Measurements from ENCODE around the gene SORL1. TPM values are rescaled to one million over a fixed set of nuclear protein-coding genes. Genes with fewer than 3 reads are reported as not detected.

SORL1 gene
- total RNA-seq, 6 experiments from 2014 or later = 0.19 to 0.48 (median 0.36) TPM

DNA sequence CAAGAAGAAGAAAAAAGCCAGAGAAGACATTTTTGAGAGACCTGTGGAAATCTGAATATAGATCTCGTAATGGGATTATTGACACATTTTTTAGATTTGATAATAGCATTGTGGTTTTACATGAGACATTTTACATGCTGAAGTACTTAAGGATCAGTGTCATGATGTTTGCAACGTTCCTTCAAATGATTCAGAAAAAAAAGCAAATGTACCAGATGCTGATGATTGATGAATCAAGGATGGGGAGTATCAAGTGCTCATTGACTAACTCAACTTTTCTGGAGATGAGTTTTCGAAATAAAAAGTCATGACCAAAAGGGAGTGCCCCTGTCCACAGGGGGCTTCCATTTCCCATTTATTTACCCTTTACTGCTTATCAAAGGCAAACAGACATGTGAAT is 207.7 kb downstream of the SORL1 start:
- Mint-ChIP-seq H3K4me3 (no peak overlapping the region), H3K4me1 (ENCODE audit: low read depth) (peaks cover 66% of the 10 kb centered on the region), H3K27me3 (ENCODE audit: insufficient read depth) (peaks cover 3% of the 10 kb centered on the region), H3K27ac (no peak overlapping the region; the same call in 1 of the 2 replicates), H3K36me3 (ENCODE audit: low read depth) (peaks cover 11% of the 10 kb centered on the region; the same call in 1 of the 2 replicates), H3K9me3 (no peaks in the 10 kb centered on the region; the same call in 1 of the 2 replicates)
- DNase-seq = no peak
- TF ChIP-seq, protein P1, sequence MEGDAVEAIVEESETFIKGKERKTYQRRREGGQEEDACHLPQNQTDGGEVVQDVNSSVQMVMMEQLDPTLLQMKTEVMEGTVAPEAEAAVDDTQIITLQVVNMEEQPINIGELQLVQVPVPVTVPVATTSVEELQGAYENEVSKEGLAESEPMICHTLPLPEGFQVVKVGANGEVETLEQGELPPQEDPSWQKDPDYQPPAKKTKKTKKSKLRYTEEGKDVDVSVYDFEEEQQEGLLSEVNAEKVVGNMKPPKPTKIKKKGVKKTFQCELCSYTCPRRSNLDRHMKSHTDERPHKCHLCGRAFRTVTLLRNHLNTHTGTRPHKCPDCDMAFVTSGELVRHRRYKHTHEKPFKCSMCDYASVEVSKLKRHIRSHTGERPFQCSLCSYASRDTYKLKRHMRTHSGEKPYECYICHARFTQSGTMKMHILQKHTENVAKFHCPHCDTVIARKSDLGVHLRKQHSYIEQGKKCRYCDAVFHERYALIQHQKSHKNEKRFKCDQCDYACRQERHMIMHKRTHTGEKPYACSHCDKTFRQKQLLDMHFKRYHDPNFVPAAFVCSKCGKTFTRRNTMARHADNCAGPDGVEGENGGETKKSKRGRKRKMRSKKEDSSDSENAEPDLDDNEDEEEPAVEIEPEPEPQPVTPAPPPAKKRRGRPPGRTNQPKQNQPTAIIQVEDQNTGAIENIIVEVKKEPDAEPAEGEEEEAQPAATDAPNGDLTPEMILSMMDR (IDR thresholded peaks at IDR 0.05) = no peak

DNA sequence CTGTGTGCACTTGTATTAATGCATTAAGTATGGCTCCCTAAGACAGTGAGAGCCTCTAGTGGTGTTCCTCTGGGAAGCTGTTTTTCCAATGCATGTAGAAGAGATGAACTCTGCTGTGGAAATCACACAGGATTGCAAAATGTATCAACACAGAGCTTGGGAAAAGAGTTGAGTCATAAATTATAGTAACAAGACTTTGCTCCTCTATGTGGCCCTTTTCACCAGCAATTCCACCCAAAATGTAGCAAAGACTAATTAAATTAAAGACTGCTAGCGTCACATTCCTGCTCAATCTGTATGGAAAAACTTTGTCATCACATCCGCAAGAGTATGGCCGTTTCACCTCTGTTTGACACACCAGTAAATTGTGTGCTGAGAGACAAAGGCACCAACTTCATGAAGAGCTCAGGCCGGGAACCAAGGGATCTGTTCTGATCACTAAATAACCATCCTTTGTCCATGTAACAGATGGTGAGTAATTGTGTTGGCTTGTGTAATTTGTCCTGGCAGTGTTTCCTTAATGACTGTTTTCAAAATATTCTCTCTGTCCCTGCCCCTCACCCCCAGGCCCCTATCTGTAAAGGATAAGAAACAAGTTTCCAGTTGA is 209.9 kb downstream of the SORL1 start:
- Mint-ChIP-seq H3K9me3 (no peaks in the 10 kb centered on the region; the same call in 1 of the 2 replicates), H3K27me3 (ENCODE audit: insufficient read depth) (peaks cover 1% of the 10 kb centered on the region), H3K36me3 (ENCODE audit: low read depth) (peaks cover 11% of the 10 kb centered on the region; the same call in 1 of the 2 replicates), H3K4me3 (peak overlapping the region; percentile 52), H3K27ac (peak overlapping the region; percentile 94), H3K4me1 (ENCODE audit: low read depth) (peaks cover 44% of the 10 kb centered on the region)
- DNase-seq = peak; percentile 68
- TF ChIP-seq, protein P1 (IDR thresholded peaks at IDR 0.05) = no peak; the same call in 1 of the 2 replicates

- Mint-ChIP-seq H3K9me3 (no peaks in the 10 kb centered on the region; the same call in 1 of the 2 replicates), H3K27me3 (ENCODE audit: insufficient read depth) (no peaks in the 10 kb centered on the region; the same call in none of the 2 replicates), H3K27ac (no peak overlapping the region), H3K4me3 (no peak overlapping the region), H3K4me1 (ENCODE audit: low read depth) (peaks cover 36% of the 10 kb centered on the region), H3K36me3 (ENCODE audit: low read depth) (peaks cover 8% of the 10 kb centered on the region; the same call in 1 of the 2 replicates)
- TF ChIP-seq, protein P1 (IDR thresholded peaks at IDR 0.05) = no peak
- no peak for DNase-seq
Measured at GRCh38 chr11:121664144-121664543, 212.0 kb downstream of the SORL1 start.

GRCh38 chr11:121665206-121665838 is 213.2 kb downstream of the SORL1 start:
- Mint-ChIP-seq H3K4me3 (no peak overlapping the region), H3K36me3 (ENCODE audit: low read depth) (no peaks in the 10 kb centered on the region), H3K9me3 (no peaks in the 10 kb centered on the region), H3K4me1 (ENCODE audit: low read depth) (peaks cover 34% of the 10 kb centered on the region), H3K27me3 (ENCODE audit: insufficient read depth) (no peaks in the 10 kb centered on the region; the same call in none of the 2 replicates), H3K27ac (no peak overlapping the region)
- TF ChIP-seq, protein P1 (IDR thresholded peaks at IDR 0.05) = no peak
- no peak for DNase-seq

DNA sequence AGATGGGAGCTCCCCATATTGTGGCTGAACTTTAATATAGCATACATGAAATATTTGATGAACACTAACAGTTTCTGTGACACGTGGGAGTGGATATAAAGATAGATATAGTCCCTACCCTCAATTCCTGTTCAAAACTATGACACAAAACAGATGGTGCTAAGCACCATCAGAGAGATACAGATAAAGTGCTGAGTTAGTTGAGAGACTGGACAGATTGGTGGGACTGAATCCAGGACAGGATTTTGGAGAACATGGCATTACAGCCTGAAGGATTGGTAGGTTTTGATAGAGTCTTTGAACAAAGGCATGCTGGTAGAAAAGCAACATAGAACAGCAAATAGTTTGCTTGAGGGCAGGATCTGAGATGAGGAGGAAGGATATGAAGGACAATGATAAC is 215.7 kb downstream of the SORL1 start:
- H3K27me3 Mint-ChIP-seq (ENCODE audit: insufficient read depth) = no peaks in the 10 kb centered on the region; the same call in 1 of the 2 replicates
- no peak for DNase-seq
- TF ChIP-seq, protein P1 (IDR thresholded peaks at IDR 0.05) = no peak
- H3K4me3 Mint-ChIP-seq = no peak overlapping the region
- no peaks in the 10 kb centered on the region for H3K36me3 Mint-ChIP-seq (ENCODE audit: low read depth)
- no peak overlapping the region for H3K27ac Mint-ChIP-seq
- H3K9me3 Mint-ChIP-seq = no peaks in the 10 kb centered on the region
- H3K4me1 Mint-ChIP-seq (ENCODE audit: low read depth) = peaks cover 34% of the 10 kb centered on the region

Measured in HFFc6 (cell line).